Measurements from ENCODE around the gene NOP14.
"Not testable (repeated sequence)": the region's sequence is repeated elsewhere in the genome, so short reads cannot be mapped to it uniquely, and the experiment has no call there.

NOP14 gene

GRCh38 chr4:2961421-2961810 lies 1.8 kb downstream of the NOP14 start:
- DNase-seq: no peak

GRCh38 chr4:2960450-2960849 lies 2.8 kb downstream of the NOP14 start:
- not testable (repeated sequence) for DNase-seq

- no peak for DNase-seq
Measured at GRCh38 chr4:2958446-2958845, 4.8 kb downstream of the NOP14 start.

- DNase-seq: not testable (repeated sequence)
Measured at GRCh38 chr4:2955186-2956044, 7.8 kb downstream of the NOP14 start.

GRCh38 chr4:2954358-2955185 lies 8.6 kb downstream of the NOP14 start:
- peak; percentile 63 to 68 for DNase-seq

GRCh38 chr4:2953496-2953895 lies 9.7 kb downstream of the NOP14 start:
- no peak for DNase-seq

GRCh38 chr4:2950221-2950989 lies 12.8 kb downstream of the NOP14 start:
- no peak for DNase-seq

- DNase-seq: no peak
Measured at GRCh38 chr4:2949782-2950125, 13.5 kb downstream of the NOP14 start.

GRCh38 chr4:2948895-2949781 lies 14.1 kb downstream of the NOP14 start:
- DNase-seq: no peak

GRCh38 chr4:2947926-2948325 lies 15.3 kb downstream of the NOP14 start:
- no peak for DNase-seq

- DNase-seq: no peak
Measured at GRCh38 chr4:2946812-2947600, 16.2 kb downstream of the NOP14 start.

- DNase-seq: not testable (repeated sequence)
Measured at GRCh38 chr4:2945619-2946604, 17.3 kb downstream of the NOP14 start.

- DNase-seq: no peak
Measured at GRCh38 chr4:2944586-2945526, 18.4 kb downstream of the NOP14 start.

GRCh38 chr4:2944091-2944482 lies 19.1 kb downstream of the NOP14 start:
- no peak for DNase-seq

- DNase-seq: no peak
Measured at GRCh38 chr4:2943364-2944090, 19.7 kb downstream of the NOP14 start.

GRCh38 chr4:2942532-2943363 lies 20.5 kb downstream of the NOP14 start:
- DNase-seq: no peak

GRCh38 chr4:2942037-2942531 lies 21.1 kb downstream of the NOP14 start:
- DNase-seq: no peak
